Prostate gland (tissue), 2 donors: ENCODE results near the gene DUOX1. TPM values are rescaled to one million over a fixed set of nuclear protein-coding genes. Genes with fewer than 3 reads are reported as not detected.

ENCODE experiments used
- DNase-seq: peaks from one replicate; pipeline ENCODE4 v3.0.0-alpha.2; 2019; ENCODE audit warnings: low spot score
- H3K27ac ChIP-seq, 2 donors: fragments of 200-600 bp; sonication (generic); 2 replicates each; pipeline ENCODE4 v1.5.1; 2017 to 2019
- H3K27me3 ChIP-seq: fragments of 200-600 bp; sonication (generic); replicated peaks from 2 replicates; pipeline ENCODE4 v1.5.1; 2019; ENCODE audit not compliant: insufficient read depth
- H3K36me3 ChIP-seq, 2 donors: fragments of 200-600 bp; sonication (generic); 1 replicate in 1 of 2; 2 replicates in 1 of 2; pipeline versions ENCODE4 v1.5.1 to v1.8.1; 2017 to 2019
- H3K4me1 ChIP-seq: fragments of 200-600 bp; sonication (generic); replicated peaks from 2 replicates; pipeline ENCODE4 v1.5.1; 2019
- H3K4me3 ChIP-seq, 2 donors: fragments of 200-600 bp; sonication (generic); 2 replicates each; pipeline ENCODE4 v1.5.1; 2017 to 2019
- H3K9me3 ChIP-seq: fragments of 200-600 bp; sonication (generic); 2 replicates; pipeline ENCODE4 v1.5.1; 2017
- CTCF ChIP-seq, 4 experiments: fragments of 200-600 bp in 2 of 4; fragments of 450-650 bp in 2 of 4; sonication (generic) in 2 of 4; IDR thresholded peaks; 1 replicate in 3 of 4; 2 replicates in 1 of 4; pipeline ENCODE4 v1.5.1; 2016 to 2019; ENCODE audit warnings: antibody characterized with exemption in 4 of 4, mild to moderate bottlenecking in 2 of 4, moderate library complexity in 2 of 4
- POLR2A ChIP-seq: fragments of 450-650 bp; IDR thresholded peaks from one replicate; pipeline ENCODE4 v1.6.1; 2016; ENCODE audit warnings: antibody characterized with exemption, mild to moderate bottlenecking
- POLR2AphosphoS5 ChIP-seq: sonication (generic); formaldehyde crosslinking; IDR thresholded peaks from one replicate; pipeline ENCODE4 v1.6.1; 2017; ENCODE audit warnings: antibody characterized with exemption
- WGBS: methylation state at CpG from one replicate; pipeline ENCODE4 v1.1.5; 2018; 5-methylcytosine and 5-hydroxymethylcytosine counted together
- intact Hi-C: fragments of 100-400 bp; cut with DNase I; formaldehyde crosslinking; loops from one replicate; pipeline ENCODE4 v1.14.2; 2022
- total RNA-seq, 2 donors: library from RNA; depleted of rRNA; stranded (reverse); fragments of >200 nt; gene quantifications; one replicate each; pipeline ENCODE4 v1.1.0, GENCODE V29; 2016

DUOX1 gene
- total RNA-seq, 2 donors from 2014 or later: 18.4 to 32.1 TPM

- Histone ChIP-seq H3K27me3 (peaks cover 46% of the 10 kb centered on the region), H3K36me3 (no peaks in the 10 kb centered on the region), H3K4me3 (peak within 1 kb of the TSS in 1 of 2 donors; percentile 7), H3K9me3 (no peaks in the 10 kb centered on the region), H3K27ac (no peak within 1 kb of the TSS), H3K4me1 (peaks cover 2% of the 10 kb centered on the region)
- intact Hi-C loops: no loop called here
- no peak for DNase-seq
- 2% methylated on average over 42 of the region's 42 CpGs for WGBS
- no peak for TF ChIP-seq CTCF (IDR thresholded peaks at IDR 0.05)
- TF ChIP-seq POLR2A: no peak
- TF ChIP-seq POLR2AphosphoS5: no peak
Measured at GRCh38 chr15:45114076-45114750, 15.6 kb upstream of the DUOX1 start, which contains the start of the genes DUOX2 and DUOXA2. Gene DUOX2 (minus strand): TSS chr15:45114172. CDS start chr15:45113411, 761 bp downstream. Gene DUOXA2 (plus strand): TSS chr15:45114326. CDS start chr15:45114606, 280 bp downstream.

- intact Hi-C loops: no loop called here
- Histone ChIP-seq H3K4me1 (peaks cover 2% of the 10 kb centered on the region), H3K27ac (no peak overlapping the region), H3K36me3 (no peaks in the 10 kb centered on the region), H3K4me3 (no peak overlapping the region), H3K27me3 (peaks cover 46% of the 10 kb centered on the region), H3K9me3 (no peaks in the 10 kb centered on the region)
- TF ChIP-seq CTCF (IDR thresholded peaks at IDR 0.05) (no peak), POLR2A (no peak), POLR2AphosphoS5 (no peak)
- DNase-seq: no peak
- 7% methylated on average over 2 of the region's 2 CpGs for WGBS
Measured at GRCh38 chr15:45114751-45115085, 15.1 kb upstream of the DUOX1 start.

- intact Hi-C loops: no loop called here
- DNase-seq: no peak
- peaks cover 41% of the 10 kb centered on the region for H3K27me3 ChIP-seq
- no peak overlapping the region for H3K27ac ChIP-seq
- no peaks in the 10 kb centered on the region for H3K36me3 ChIP-seq
- no peaks in the 10 kb centered on the region for H3K9me3 ChIP-seq
- WGBS: 71% methylated on average over 7 of the region's 7 CpGs
- TF ChIP-seq POLR2A (no peak), CTCF (IDR thresholded peaks at IDR 0.05) (no peak), POLR2AphosphoS5 (no peak)
- peaks cover 2% of the 10 kb centered on the region for H3K4me1 ChIP-seq
- H3K4me3 ChIP-seq: no peak overlapping the region
Measured at GRCh38 chr15:45115312-45115820, 14.4 kb upstream of the DUOX1 start.

- intact Hi-C loops: no loop called here
- no peak overlapping the region for H3K27ac ChIP-seq
- no peaks in the 10 kb centered on the region for H3K36me3 ChIP-seq
- no peaks in the 10 kb centered on the region for H3K9me3 ChIP-seq
- TF ChIP-seq POLR2AphosphoS5 (no peak), CTCF (IDR thresholded peaks at IDR 0.05) (no peak), POLR2A (no peak)
- 52% methylated on average over 19 of the region's 19 CpGs for WGBS
- H3K27me3 ChIP-seq: peaks cover 40% of the 10 kb centered on the region
- H3K4me3 ChIP-seq: no peak overlapping the region
- no peak for DNase-seq
- peaks cover 2% of the 10 kb centered on the region for H3K4me1 ChIP-seq
Measured at GRCh38 chr15:45116006-45116481, 13.8 kb upstream of the DUOX1 start.
